ENCODE data around the gene MAP3K3. TPM values are rescaled to one million over a fixed set of nuclear protein-coding genes. Genes with fewer than 3 reads are reported as not detected.

The MAP3K3 gene
- polyA plus RNA-seq, 1 donor: 27.6 TPM

DNA sequence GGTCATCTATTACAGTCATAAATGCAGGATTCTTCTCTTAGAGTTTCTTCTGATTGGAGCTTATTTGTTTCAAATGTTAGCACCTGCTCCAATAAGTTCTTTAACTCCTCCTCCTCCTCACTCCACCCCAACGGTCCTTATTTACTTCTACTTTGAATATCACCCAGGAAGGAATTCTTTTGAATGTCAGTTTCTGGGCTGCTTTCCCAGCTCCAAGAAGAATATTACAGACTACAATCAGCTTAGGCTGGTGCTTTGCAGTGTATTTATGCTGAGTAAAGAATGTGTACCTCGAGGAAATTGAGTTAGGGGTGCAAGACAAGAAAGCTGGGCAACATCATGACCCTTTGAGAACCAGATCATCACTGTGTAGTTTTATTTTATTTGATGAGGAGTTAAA, 30.8 kb downstream of the MAP3K3 start:
- no peak for DNase-seq

DNA sequence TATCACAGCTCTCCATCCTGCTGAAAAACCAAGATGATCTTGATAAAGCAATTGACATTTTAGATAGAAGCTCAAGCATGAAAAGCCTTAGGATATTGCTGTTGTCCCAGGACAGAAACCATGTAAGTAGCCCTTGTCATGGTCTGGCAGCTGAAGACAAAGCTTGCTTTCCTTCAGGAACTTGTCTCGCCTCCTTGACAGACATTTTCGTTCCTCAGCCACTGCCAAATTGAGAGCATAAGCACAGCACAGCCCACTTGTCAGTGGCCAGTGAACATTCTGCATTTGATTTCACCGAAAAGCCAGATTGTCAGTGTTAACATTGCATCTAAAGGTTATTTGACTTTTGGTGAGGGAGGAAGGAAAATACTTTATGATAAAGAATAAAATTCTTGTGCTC, 35.6 kb downstream of the MAP3K3 start:
- DNase-seq: no peak

DNA sequence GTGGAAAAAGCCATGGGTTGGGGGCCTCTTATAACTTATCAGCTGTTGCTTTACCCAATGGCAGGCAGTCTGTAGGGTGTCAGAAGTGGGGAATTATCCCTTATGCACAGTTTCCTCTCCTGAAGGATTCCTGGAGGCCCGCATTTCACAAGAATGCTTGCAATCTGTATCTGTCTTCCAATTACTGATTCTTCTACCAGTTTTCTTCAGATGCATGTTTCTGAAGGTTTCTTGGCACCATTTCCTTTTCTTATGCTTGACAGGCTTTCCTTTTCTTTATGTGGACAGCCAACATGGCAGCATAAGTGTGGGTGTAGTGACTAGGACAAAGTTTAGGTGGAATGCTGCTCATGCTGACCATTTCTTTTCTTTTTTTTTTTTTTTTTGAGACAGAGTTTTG, 36.1 kb downstream of the MAP3K3 start:
- DNase-seq: no peak

DNA sequence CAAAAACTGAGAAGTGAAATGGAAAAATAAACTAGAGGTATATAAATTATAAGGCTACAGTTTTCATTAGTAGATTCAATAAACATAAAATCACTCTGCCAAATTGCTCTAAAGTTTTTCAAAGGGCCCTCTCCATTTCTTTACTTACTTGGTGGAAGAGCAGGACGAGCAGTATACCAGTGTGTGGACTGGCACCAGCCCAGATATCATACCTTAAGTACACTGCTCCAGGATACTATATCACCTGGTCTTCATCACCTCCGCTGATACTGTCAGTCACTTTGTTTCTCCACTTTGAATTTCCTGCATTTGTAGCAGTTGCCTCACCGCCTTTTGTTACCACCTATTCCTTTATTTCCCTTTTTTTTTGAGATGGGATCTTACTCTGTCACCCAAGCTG, 37.6 kb downstream of the MAP3K3 start:
- DNase-seq: no peak

DNA sequence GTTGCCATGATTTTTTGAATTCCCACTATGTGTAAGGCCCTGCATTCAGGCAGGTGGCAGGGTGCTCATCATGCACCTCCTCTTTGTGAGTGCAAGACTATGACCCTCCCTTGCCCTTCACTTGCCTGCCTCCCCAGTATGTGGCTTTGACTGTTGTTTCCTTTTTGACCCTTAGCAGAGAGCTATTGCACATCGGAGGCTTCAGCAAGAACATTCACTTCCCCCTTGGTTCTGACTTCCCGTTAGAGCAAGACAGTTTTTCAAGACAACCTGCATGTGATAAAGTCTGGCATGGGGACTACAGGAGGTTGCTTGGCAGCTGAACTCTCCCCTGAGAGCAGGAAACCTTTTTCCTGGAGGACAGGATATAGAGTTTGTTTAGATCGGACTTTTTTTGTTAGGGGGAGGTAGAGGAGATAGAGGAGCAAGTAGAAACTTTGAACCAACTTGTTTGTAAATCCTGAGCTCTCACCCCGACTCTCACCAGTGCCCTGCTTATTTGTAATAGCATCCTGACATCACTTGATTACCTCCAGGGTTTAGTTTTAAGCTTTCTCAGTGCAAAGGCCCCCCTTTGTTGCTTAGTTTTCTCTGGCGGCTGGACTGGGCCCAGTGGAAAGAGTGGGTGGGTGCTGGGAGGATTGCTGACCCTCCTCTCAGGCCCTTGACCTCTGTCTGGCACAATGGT, 43.5 kb downstream of the MAP3K3 start:
- DNase-seq: no peak

DNA sequence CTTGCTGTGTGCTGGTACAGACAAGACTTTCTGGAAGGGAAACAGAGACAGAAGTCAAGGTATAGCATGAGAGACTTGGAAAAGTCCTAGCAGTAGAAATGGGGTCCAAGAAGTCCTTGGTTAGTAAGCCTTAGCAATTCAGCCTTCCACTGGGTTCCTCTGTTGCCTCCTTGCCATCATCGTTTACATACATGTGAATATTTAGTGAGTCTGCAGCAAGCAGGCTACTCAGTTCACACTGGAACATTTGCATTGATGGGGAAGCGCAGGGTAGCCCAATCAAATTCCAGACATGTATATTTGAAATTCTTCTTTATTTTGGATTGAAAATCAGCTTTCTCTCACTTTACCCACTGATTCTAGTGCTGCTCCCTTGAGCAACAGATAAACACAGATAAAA, 50.6 kb downstream of the MAP3K3 start:
- no peak for DNase-seq

DNA sequence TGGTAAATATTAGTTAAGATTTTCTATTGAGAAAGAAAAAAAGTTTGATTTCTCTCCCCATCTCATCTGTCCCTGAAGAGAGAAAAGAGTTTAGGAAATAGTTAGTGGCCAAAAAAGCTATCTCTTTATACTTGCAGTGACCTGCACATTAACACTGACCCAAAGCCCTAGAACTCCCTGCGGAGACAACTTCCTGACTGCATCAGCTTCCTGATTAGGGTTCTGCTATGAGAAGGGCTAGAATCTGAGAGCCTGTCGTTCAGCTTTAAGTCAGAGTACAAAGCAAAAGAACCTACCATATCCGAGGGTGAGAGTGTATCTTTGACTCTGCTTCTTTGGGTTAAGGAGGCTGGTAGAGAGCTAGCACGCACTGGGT, 53.0 kb downstream of the MAP3K3 start:
- no peak for DNase-seq

DNA sequence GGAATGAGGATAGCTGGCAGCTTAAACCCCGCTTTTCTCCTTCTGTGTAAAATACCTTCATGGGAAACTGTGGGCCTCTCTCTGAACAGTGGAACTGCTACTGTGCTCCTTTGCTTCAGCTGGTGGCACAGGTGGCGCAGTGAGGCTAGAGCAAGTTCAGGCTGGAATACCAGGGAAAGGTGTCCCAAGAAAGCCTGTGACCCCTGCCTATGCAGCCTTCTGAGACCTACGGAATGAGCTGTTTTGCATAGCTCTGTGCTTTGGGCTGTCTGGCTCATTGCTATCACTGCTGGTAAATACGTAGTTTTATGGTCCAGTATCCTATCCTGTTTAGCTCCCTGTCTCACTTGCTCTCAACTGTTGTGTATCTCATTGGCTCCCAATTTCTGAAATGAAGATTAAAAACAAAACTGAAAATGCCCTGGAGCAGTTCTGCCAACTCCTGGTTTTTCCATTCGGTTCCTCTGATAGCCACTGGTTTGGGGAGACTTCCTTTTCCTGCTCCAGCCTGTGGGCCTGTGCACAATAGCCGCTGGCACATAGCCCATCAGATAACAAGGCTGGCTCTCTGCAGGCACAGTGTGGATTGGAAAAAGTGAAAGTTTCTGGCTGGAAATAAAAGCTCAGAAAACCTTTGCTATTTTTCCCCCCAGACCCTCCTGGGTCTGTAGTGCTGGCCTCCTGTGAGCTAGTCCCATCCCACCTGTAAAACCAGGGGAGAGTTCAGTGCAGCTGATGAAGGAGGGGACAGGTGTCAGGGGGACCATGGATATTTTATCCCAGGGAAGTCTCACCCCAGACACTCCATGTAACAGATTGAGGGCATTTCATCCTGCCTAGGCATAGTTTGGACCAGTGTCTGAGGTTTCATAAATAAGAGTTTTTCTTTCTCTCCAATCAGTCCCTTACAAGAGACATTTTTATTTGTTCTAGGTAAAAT, 53.7 kb downstream of the MAP3K3 start:
- DNase-seq: no peak

DNA sequence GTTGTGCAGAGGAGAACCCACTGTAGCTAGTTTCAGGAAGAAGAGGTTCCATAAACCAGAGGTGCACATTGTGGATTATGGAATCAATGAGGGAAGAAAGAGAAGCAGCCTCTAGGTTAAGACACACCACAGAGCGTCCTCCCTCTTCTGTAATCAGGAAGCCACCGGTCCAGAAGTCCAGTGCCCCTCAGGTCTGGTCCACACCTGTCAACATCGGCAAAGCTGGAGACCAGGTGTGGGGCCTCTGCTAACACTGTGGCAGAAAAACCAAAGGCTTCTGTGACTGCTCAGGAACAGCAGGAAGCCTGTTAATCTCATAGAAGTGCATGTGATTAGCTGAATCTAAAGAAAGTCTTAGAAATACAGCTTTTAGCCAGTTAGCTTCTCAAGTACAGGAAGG, 54.4 kb downstream of the MAP3K3 start:
- no peak for DNase-seq

DNA sequence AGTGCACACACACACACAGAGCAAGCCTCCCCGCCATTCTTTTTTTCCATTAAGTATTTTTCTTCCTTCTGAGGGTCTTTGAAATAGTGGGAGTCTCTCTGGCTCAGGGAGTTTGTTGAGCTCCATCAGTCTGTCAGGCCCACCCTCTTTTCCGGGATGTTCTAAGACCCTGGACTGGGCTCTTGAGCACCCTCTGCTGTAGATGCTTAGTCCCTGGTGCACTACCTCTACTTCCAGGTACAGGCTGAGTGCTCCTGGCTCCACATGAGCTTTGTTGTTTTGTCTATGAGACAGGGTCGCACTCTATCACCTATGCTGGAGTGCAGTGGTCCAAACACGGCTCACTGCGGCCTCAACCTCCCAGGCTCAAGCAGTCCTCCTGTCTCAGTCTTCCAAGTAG, 57.0 kb downstream of the MAP3K3 start:
- DNase-seq: no peak

DNA sequence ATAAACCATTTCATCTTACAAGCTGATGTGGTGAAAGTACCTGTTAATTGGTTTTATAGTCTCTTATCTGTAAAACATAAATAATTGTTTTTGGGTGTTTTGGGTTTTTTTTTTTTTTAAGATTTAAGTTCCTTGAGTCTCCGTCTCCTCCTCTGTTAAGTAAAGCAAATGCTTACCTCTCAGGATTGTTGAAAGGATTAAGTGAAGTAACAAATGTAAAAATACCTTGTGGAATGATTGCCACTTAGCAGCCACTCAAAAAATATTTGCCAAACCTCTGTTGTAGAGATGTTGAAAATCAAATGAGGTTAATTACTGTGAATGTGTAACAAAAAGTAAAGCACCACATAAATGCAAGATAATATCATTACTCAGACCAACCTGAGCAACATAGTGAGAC, 58.5 kb downstream of the MAP3K3 start:
- no peak for DNase-seq

DNA sequence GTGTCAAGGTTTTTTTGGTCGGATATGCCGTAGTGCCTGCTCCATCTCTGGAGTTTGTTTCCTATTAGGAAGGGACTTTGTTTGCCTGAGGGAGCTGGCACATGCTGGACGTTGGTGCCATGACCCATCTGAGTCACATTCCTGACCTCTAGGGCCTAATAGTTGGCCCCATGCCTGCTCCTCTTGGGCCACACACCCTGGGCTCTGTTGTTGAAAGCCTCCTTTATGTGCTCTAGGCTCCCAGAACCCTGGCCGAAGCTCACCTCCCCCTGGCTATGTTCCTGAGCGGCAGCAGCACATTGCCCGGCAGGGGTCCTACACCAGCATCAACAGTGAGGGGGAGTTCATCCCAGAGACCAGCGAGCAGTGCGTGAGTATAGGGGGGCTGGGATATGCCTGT, 59.3 kb downstream of the MAP3K3 start:
- no peak for DNase-seq

DNA sequence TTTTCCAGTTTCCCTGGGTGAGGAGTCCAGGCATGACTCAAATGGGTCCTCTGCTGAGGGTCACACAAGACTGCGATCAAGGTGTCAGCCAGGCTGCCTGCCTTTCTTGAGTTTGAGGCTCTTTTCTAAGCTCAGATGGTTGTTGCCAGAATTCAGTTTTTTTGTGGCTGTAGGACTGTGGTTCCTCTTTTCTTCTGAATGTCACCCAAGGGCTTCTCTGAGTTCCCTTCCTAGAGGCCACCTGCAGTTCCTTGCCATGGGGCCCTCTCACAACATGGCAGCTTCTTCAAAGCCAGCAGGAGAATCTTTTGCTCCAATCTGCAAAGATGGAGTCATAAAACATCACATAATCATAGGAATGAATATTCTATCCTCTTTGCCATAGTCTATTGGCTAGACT, 60.2 kb downstream of the MAP3K3 start:
- DNase-seq: no peak

DNA sequence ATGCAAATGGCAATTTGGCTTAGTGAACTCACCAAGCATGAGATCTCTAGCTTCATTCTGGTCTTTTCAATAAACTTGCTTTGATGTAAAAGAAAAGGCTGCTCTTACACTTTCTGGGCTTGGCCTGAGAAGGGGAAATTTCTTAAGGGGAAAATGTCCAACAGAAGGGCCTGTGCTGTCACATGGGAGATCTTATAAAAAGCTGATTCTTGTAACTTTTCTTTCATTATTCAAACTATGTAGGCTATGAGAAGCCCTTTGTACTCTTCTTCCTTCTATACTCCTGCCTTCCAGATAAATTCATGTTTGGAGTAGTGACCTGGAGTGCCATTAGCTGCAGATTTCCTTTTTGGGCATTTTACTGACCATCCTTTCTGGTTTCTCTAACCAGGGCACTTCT, 60.8 kb downstream of the MAP3K3 start:
- DNase-seq: no peak

DNA sequence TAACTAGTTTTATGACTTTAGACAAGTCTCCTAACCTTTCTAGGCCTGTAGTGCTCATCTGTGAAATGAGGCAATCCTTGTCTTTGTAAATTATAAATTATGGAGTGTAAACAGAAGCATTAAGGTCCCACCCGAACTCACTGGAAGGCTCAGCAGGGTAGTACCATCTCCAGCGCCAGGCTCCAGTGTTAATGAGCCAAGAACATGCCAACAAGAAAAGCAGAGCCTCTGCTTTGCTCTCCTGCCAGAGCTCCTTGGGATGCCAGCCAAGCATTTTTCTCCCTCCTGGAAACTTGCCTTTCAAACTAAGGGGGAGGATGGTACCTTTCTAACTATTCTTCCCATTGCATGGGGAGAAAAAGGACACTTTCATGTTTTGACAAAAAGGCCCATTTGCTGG, 62.8 kb downstream of the MAP3K3 start:
- DNase-seq: no peak

DNA sequence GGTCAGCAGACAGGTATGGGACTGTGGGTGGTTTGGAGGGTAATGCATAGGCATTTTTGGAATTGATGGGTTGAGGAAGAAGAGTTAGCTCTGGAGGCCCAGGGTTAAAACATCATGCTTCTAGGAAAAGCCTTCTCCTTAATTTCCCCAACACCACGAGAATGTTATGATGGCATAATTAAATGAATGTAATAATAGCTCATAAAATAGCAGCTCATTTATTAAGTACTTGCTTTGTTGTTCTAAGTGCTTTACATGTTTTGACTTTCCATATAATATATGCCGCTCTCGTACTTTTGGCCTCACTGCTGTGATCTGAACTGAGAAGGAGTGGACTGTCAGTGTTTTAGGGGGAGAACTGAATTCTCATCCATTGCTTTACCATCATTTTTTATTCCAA, 63.4 kb downstream of the MAP3K3 start:
- no peak for DNase-seq

DNA sequence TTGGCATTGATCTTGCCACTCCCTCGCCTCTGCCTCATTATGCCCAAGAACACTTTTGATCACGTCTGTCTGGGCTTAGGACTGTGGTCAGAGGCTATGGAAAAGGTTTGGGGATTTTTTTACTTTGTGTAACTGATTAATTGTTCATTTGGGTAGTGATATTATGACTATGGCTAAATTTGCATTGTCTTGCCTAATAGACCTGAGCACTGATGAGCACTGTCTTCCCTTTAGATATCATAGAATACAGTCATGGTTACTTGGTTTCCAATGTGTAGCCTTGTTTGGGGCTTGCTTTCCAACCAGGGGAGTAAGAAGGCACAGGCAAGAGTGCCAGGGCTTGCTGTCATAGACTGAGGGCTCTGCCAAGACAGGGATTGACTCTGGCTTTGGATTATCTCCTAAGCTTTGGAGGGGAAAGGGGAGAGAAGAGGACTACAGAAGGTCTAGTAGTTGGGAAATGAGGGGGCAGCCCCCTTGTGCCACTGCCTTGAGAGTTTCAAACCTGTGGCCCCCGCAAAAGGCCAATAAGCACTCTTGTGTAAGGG, 64.0 kb downstream of the MAP3K3 start:
- no peak for DNase-seq

DNA sequence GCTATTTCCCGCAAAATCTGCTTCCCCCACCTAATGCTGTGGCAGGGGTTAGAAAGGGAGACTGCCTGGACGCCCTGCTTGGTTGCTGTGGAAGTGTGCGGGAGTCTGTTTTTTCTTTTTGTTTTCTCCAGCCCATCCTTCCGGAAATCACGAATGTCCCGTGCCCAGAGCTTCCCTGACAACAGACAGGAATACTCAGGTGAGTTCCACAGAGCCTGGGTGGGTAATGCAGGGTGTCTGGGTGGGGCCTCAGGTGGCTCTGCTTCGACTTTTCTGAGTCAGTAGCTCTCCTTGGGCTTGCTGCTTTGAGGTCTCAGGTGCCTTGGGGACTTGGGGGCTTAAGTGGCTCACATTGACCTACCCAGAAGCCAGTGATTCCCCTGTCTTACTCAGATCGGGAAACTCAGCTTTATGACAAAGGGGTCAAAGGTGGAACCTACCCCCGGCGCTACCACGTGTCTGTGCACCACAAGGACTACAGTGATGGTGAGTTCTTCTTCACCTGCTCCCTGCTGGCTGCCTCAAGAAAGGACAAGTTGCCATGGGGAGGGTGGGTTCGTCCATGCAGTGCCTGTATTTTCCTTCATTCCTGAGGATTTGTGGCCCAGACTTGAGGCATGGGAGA, 66.3 kb downstream of the MAP3K3 start:
- no peak for DNase-seq

DNA sequence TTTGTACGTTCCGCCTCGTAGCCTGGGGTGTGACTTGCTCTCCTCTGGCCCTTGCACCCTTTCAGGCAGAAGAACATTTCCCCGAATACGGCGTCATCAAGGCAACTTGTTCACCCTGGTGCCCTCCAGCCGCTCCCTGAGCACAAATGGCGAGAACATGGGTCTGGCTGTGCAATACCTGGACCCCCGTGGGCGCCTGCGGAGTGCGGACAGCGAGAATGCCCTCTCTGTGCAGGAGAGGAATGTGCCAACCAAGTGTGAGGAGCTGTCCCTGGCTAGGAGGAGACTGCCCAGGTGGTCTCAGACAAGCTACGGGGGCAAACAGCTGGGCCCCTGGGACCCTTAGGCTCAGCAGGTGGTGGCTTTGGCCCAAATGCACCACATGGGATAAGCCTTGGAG, 67.3 kb downstream of the MAP3K3 start:
- DNase-seq: no peak

DNA sequence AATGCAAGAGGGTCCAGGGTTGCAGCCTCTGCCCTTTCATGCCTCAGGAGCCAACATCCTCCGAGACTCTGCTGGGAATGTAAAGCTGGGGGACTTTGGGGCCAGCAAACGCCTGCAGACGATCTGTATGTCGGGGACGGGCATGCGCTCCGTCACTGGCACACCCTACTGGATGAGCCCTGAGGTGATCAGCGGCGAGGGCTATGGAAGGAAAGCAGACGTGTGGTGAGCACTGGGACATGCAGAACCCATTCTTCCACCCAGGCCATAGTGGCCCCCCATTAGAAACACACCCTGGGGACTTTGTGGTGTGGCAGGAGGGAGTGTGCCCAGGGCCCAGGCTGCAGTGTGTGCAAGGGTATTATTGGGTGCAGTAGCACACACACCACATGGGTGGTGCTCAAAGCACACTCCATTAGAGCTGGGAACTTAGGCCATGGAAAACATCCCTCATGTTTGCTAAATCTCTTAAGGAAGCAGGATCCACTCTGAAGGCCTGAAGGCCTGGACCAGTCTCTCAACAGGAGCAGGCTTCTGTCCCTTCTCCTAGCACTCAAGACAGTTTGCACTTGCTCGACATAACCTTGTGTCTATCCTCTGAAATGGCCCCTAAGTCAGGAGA, 70.1 kb downstream of the MAP3K3 start:
- no peak for DNase-seq

DNA sequence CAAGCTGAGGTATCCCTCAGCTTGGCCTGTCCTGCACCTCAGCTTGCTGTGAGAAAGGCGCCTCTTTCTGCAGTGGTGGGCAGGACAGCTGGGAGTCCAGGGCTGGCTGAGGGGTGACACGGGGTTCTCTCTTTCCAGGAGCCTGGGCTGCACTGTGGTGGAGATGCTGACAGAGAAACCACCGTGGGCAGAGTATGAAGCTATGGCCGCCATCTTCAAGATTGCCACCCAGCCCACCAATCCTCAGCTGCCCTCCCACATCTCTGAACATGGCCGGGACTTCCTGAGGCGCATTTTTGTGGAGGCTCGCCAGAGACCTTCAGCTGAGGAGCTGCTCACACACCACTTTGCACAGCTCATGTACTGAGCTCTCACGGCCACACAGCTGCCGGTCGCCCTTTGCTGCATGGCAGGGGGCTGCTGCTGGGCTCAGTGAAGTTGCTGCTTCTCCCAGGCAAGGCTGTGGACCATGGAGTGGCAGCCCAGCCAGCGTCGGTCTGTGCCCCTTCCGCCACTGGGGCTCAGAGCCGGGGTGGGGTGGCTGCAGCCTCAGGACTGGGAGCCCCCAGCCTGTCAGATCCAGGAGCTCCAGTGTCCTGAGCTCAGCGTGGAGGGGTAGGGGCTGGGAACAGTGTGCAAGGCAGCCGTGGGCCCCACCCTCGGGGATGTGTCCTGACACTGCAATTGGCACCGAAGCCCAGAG, 71.3 kb downstream of the MAP3K3 start:
- no peak for DNase-seq

DNA sequence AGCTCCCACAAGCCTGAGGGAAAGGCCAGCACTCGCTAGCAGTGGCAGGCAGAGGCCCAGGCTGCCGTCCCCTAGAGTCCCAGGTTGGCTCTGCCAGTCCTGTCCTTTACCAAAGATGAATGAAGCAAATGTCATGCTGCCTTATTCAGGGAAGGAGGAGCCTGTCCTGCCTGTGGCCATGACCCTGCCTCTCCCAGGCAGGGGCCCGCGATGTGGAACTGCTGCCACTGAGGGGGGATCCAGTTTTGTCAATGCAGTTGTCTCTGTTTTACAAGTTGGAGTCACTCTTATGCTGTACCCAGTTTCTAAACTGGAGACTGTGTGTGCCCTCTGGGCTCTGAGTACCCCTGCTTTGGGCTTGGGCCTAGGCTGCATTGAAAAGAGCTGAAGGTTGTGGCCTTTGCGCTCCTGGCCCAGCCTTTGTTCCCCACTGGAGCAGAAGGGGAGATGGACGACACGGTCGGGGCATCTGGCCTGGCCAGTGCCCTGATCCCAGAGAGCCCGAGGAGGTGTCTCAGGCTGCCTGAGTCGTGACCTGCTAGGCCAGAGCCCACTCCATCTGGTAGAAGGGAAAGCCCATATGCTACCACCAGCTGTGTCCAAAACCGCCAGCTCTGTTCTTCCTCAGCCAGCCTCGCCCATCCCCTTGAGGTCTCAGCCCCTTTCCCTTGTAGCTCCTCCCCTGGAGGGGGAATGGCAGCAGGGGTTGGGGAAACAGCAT, 72.2 kb downstream of the MAP3K3 start:
- DNase-seq: no peak

Data from hindlimb muscle (tissue), 1 donor.